T1000 (cell line): ENCODE results near the gene TMEM132C.

Experiments used
- DNase-seq: peaks from one replicate; lab custom pipeline; 2025; ENCODE audit warnings: mixed read lengths; lab: John Stamatoyannopoulos, UW

TMEM132C gene

DNA sequence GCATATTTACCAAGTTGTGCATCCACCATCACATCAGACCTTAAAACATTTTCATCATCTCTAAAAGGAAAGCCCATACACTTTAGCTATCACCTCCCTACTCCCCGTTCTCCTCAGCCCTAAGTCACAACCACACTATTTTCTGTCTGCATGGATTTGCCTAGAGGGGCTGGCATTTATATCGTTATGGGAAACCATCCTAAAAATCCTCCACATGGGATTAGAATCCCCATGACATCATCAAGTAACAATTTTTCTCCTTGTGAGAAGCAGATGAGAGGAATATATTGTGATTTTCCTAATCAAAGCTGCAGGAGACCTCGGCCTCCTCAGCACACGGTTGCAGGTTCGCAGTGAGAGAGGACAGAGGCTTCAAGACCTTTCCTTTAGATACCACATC is 442.7 kb downstream of the TMEM132C start:
- no peak for DNase-seq

DNA sequence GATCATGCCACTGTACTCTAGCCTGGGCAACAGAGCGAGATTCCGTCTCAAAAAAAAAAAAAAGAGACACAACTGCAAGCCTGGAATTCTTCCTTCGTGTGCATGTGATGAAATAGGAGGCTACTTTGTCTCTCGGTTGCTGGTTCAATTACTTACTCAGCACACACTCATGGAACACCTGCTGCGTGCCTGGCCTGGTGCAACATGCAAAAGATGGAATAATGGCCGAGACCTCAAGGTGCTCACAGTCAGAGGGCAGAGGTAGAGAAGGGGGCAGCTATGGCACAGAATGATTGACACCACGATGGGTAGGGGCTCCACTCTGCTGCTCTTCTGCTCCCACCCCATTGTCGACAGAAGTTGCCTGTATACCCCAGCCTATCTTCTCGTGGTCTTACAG is 444.5 kb downstream of the TMEM132C start:
- no peak for DNase-seq

DNA sequence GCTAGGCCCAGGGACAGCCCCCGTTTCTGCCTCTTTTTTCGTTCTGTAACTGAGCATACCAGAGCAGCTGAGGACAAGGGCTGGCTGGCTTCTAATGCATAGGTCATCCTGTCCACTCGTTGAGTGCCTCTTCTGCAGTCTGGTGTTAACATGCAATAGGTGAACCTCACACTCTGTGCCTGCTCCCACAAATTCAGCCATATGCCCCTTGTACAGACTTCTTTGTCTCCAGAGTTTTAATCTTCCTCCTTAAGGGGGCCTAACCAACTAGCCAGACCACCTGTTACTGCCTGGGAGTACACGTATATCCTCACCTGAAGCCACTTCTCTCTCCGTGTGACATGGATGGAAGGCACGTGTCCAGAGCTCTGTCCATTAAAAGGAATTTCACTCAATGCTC is 445.7 kb downstream of the TMEM132C start:
- no peak for DNase-seq

GRCh38 chr12:128715485-128715884 is 448.5 kb downstream of the TMEM132C start:
- DNase-seq, result no peak

GRCh38 chr12:128724468-128725046 is 457.6 kb downstream of the TMEM132C start:
- DNase-seq, result no peak

DNA sequence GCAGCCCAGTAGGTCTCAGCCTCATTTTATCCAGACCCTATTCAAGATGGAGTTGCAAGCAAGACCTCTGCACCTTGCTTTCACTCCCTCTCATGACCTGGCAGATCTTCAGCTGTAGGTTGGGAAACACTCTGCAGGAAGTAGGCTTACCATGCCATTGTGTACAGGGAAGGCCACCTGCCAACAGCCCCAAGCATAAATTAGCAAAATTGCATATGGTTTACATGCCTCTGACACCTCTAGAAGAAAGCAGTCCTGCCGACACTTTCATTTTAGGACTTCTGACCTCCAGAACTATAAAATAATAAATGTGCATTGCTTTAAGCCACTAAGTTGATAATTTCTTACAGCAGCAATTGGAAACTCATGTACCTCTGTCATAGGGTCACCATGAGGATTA is 459.9 kb downstream of the TMEM132C start:
- no peak for DNase-seq

GRCh38 chr12:128727461-128727860 is 460.5 kb downstream of the TMEM132C start:
- DNase-seq, result no peak

- DNase-seq, result no peak
Measured at GRCh38 chr12:128727999-128728398, 461.0 kb downstream of the TMEM132C start.

- no peak for DNase-seq
Measured at GRCh38 chr12:128729628-128730121, 462.7 kb downstream of the TMEM132C start.

DNA sequence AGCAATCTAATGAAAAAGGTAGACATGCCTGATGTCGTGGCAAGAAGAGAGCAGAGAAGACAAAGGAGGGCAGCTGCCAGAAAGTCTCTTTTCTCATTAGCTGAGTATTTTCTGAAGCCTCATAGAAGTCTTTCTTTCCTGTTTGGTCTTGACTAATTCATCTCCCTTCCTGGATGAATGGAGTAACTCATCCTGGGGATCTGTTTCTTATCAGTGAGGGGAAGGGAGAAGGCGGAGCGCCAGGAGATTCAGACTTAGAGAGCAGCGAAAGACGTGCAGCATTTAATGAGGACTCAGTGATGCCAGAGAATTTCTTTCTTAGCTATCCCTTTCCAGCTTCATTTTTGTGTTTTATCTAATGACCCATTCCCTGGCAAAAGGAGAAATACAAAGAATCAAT is 467.4 kb downstream of the TMEM132C start:
- no peak for DNase-seq

DNA sequence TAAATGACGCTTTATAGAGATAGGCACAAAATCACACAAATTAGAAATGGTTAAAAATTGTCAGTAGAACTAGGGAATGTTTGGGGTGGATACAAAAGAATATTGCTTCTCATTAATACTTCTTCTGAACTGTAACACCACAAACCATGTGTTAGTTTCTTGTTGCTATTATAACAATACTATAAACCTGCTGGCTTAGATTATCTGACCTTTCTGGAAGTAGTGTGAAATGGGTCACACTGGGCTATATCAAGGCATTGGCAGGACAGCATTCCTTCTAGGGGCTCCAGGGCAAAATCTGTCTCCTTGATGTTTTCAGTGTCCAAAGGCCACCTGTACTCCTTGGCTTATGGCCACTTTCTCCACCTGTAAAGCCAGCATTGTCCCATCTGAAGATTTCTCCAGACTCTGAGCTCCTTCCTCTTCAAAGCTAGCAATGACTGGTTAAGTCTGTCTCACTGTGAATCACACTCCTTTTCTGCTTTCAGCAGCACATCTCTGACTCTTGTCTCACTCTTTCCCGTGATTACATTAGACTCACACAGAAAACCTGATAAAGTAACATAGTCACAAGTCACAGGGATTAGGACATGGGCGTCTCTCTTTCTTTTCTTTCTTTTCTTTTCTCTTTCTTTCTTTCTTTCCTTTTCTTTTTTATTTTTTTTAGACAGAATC is 470.5 kb downstream of the TMEM132C start:
- no peak for DNase-seq

GRCh38 chr12:128743916-128744315 is 476.9 kb downstream of the TMEM132C start:
- DNase-seq, result no peak

DNA sequence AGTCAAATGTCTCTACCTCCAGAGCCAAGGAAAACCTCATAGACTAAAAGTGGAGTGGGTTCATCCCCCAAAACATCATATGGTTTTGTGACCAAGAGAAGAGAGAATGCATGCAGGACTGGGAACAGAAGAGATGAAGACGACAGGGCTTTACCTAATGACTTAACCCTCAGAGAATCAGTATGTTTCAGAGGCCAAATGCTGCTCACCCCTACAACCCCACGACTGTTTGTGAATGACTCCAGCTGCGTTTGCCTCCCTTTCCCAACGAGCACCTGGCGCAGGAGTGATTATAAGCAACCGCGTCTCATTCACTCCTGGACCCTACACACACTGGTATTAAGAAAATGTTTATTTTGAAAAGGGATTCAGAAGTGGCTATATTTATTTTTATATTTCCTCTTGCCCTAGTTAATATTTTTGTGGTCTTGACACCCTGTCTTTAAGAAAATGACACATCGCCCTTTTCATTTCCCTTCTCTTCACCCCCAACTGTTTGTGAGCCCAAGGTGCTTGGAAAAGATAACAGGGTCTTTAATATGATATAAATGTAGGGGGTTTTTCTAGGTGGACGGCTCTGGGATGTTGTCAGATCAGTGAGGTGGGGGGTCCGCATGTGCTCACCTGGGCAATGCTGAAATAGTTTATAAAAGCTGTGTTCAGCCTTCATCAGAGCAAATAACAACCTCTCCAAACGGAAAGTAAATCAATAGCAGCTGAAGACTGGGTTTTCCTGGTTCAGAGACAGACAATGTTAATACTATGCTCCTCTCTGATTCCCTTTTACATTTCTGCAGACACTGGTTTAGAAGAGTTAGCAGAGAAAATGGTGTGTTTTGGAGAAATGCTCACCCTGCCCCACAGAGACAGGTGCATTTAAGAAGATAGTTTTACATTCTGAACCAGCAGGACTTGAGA is 479.1 kb downstream of the TMEM132C start:
- DNase-seq, result no peak

- DNase-seq, result no peak
Measured at GRCh38 chr12:128747441-128747840, 480.5 kb downstream of the TMEM132C start.

DNA sequence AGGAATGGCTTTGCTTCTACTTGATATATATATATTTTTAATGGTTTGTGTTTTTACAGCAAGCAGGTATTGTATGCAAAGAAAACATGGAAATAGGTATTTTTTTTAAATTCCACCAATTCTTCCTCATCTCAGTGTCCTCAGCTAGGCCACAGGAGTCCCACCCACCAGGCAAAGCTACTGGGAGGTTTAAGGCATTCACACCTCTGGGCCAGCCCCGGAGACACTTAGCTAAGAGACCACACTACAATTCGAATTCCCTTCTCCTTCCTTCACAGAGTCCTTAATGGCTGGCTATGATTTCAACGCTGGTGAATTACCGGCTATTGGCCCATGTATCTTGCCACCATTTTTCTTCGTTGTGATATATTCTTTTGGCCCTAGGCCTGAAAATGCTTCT is 485.4 kb downstream of the TMEM132C start:
- no peak for DNase-seq

- no peak for DNase-seq
Measured at GRCh38 chr12:128753438-128753837, 486.5 kb downstream of the TMEM132C start.

DNA sequence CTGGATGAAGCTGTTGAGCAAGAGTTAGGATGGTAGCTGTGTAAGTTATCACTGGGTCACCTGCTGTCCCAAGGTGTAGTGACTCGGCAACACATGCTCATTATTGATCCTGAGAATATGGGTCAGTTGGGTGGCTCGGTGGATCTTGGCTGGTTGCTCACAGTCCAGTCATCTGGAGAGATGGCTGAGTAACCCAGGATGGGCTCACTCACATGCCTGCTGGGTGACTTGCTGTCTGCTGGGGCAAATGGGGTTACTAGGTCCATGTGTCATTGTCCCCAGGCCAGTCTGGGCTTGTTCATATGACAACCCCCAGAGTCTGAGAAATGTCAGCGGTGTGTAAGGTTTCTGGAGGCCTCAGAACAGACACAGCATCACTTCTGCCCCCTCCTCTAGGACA is 487.3 kb downstream of the TMEM132C start:
- no peak for DNase-seq

GRCh38 chr12:128755566-128755965 is 488.6 kb downstream of the TMEM132C start:
- DNase-seq, result no peak
